Measurements from ENCODE around the gene TTC12. TPM values are rescaled to one million over a fixed set of nuclear protein-coding genes. Genes with fewer than 3 reads are reported as not detected.

TTC12 gene
- total RNA-seq, 1 experiment from 2014 or later: 7.6 TPM

DNA sequence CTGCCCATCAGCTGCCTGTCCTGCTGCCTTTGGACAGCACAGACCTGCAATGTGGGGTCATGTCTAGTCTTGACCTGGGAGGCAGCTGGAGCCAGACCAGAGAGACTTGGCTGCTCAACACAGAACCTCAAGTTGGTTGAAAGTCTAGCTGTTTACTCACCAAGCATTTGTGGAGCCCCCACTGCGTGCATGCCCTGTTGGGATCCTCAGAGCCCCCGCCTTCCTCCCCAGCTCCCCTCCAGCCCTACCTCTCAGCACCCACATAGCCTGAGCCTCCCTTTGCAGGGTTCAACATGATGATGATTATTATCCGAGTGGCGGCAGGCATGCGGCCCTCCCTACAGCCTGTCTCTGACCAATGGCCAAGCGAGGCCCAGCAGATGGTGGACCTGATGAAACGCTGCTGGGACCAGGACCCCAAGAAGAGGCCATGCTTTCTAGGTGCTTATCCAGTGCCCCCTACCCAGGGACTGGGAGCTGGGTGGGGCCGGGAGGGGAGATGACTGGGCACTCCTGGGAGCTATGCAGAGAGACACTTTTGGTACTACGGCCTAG lies 81.5 kb downstream of the TTC12 start (continued):
- TF ChIP-seq, protein P1, sequence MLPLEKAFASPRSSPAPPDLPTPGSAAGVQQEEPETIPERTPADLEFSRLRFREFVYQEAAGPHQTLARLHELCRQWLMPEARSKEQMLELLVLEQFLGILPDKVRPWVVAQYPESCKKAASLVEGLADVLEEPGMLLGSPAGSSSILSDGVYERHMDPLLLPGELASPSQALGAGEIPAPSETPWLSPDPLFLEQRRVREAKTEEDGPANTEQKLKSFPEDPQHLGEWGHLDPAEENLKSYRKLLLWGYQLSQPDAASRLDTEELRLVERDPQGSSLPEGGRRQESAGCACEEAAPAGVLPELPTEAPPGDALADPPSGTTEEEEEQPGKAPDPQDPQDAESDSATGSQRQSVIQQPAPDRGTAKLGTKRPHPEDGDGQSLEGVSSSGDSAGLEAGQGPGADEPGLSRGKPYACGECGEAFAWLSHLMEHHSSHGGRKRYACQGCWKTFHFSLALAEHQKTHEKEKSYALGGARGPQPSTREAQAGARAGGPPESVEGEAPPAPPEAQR (CRISPR knock-in tag; IDR thresholded peaks at IDR 0.05): no peak
- TF ChIP-seq CBFB (CRISPR knock-in tag; IDR thresholded peaks at IDR 0.05; ENCODE audit: low read depth): no peak
- no peak for TF ChIP-seq ZNF232 (CRISPR knock-in tag; IDR thresholded peaks at IDR 0.05)
- TF ChIP-seq, protein P2, sequence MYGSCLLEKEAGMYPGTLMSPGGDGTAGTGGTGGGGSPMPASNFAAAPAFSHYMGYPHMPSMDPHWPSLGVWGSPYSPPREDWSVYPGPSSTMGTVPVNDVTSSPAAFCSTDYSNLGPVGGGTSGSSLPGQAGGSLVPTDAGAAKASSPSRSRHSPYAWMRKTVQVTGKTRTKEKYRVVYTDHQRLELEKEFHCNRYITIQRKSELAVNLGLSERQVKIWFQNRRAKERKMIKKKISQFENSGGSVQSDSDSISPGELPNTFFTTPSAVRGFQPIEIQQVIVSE (CRISPR knock-in tag; IDR thresholded peaks at IDR 0.05; ENCODE audit: borderline replicate concordance): no peak
- TF ChIP-seq, protein P3, sequence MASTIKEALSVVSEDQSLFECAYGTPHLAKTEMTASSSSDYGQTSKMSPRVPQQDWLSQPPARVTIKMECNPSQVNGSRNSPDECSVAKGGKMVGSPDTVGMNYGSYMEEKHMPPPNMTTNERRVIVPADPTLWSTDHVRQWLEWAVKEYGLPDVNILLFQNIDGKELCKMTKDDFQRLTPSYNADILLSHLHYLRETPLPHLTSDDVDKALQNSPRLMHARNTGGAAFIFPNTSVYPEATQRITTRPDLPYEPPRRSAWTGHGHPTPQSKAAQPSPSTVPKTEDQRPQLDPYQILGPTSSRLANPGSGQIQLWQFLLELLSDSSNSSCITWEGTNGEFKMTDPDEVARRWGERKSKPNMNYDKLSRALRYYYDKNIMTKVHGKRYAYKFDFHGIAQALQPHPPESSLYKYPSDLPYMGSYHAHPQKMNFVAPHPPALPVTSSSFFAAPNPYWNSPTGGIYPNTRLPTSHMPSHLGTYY (CRISPR knock-in tag; IDR thresholded peaks at IDR 0.05): no peak
- TF ChIP-seq FOXK1 (CRISPR knock-in tag; IDR thresholded peaks at IDR 0.05): no peak
- TF ChIP-seq, protein P4, sequence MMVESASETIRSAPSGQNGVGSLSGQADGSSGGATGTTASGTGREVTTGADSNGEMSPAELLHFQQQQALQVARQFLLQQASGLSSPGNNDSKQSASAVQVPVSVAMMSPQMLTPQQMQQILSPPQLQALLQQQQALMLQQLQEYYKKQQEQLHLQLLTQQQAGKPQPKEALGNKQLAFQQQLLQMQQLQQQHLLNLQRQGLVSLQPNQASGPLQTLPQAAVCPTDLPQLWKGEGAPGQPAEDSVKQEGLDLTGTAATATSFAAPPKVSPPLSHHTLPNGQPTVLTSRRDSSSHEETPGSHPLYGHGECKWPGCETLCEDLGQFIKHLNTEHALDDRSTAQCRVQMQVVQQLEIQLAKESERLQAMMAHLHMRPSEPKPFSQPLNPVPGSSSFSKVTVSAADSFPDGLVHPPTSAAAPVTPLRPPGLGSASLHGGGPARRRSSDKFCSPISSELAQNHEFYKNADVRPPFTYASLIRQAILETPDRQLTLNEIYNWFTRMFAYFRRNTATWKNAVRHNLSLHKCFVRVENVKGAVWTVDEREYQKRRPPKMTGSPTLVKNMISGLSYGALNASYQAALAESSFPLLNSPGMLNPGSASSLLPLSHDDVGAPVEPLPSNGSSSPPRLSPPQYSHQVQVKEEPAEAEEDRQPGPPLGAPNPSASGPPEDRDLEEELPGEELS (CRISPR knock-in tag; IDR thresholded peaks at IDR 0.05): no peak
- TF ChIP-seq, protein P5, sequence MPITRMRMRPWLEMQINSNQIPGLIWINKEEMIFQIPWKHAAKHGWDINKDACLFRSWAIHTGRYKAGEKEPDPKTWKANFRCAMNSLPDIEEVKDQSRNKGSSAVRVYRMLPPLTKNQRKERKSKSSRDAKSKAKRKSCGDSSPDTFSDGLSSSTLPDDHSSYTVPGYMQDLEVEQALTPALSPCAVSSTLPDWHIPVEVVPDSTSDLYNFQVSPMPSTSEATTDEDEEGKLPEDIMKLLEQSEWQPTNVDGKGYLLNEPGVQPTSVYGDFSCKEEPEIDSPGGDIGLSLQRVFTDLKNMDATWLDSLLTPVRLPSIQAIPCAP (CRISPR knock-in tag; IDR thresholded peaks at IDR 0.05): no peak

DNA sequence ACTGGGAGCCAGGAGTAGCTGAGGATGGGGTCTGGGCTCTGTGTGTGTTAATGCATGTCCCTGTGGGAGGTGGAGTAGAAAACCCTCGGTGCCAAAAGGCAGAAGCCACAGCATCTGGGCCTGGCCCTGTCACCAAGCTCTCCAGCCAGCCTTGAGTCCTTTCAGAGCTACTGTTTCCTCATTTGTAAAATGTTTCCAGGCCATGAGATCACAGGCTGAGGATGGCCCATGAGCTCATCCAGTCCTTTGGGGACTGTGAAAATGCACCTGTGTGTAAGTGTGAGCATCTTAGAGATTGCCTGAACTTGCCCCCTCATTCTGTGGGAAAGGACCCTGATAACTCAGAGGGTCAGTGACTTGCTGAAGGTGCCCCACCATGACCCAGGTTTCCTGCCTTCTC lies 82.3 kb downstream of the TTC12 start:
- H3K27me3 Mint-ChIP-seq (ENCODE audit: low read depth): no peaks in the 10 kb centered on the region; the same call in none of the 2 replicates
- H3K4me3 Mint-ChIP-seq: no peak overlapping the region
- H3K4me1 Mint-ChIP-seq: no peaks in the 10 kb centered on the region
- H3K27ac Mint-ChIP-seq: no peak overlapping the region
- TF ChIP-seq TEAD1 (CRISPR knock-in tag; IDR thresholded peaks at IDR 0.05): no peak
- TF ChIP-seq, protein P6, sequence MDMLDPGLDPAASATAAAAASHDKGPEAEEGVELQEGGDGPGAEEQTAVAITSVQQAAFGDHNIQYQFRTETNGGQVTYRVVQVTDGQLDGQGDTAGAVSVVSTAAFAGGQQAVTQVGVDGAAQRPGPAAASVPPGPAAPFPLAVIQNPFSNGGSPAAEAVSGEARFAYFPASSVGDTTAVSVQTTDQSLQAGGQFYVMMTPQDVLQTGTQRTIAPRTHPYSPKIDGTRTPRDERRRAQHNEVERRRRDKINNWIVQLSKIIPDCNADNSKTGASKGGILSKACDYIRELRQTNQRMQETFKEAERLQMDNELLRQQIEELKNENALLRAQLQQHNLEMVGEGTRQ (CRISPR knock-in tag; IDR thresholded peaks at IDR 0.05): no peak
- TF ChIP-seq, protein P3 (CRISPR knock-in tag; IDR thresholded peaks at IDR 0.05): no peak
- no peak for TF ChIP-seq TEAD4 (CRISPR knock-in tag; IDR thresholded peaks at IDR 0.05)
- no peak for TF ChIP-seq IRF2 (CRISPR knock-in tag; IDR thresholded peaks at IDR 0.05; ENCODE audit: borderline replicate concordance, low read depth)
- TF ChIP-seq, protein P7, sequence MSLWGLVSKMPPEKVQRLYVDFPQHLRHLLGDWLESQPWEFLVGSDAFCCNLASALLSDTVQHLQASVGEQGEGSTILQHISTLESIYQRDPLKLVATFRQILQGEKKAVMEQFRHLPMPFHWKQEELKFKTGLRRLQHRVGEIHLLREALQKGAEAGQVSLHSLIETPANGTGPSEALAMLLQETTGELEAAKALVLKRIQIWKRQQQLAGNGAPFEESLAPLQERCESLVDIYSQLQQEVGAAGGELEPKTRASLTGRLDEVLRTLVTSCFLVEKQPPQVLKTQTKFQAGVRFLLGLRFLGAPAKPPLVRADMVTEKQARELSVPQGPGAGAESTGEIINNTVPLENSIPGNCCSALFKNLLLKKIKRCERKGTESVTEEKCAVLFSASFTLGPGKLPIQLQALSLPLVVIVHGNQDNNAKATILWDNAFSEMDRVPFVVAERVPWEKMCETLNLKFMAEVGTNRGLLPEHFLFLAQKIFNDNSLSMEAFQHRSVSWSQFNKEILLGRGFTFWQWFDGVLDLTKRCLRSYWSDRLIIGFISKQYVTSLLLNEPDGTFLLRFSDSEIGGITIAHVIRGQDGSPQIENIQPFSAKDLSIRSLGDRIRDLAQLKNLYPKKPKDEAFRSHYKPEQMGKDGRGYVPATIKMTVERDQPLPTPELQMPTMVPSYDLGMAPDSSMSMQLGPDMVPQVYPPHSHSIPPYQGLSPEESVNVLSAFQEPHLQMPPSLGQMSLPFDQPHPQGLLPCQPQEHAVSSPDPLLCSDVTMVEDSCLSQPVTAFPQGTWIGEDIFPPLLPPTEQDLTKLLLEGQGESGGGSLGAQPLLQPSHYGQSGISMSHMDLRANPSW (CRISPR knock-in tag; conservative IDR thresholded peaks at IDR 0.05; ENCODE audit: low read depth): no peak
- TF ChIP-seq, protein P8, sequence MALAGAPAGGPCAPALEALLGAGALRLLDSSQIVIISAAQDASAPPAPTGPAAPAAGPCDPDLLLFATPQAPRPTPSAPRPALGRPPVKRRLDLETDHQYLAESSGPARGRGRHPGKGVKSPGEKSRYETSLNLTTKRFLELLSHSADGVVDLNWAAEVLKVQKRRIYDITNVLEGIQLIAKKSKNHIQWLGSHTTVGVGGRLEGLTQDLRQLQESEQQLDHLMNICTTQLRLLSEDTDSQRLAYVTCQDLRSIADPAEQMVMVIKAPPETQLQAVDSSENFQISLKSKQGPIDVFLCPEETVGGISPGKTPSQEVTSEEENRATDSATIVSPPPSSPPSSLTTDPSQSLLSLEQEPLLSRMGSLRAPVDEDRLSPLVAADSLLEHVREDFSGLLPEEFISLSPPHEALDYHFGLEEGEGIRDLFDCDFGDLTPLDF (CRISPR knock-in tag; IDR thresholded peaks at IDR 0.05): no peak
- TF ChIP-seq ZNF138 (CRISPR knock-in tag; conservative IDR thresholded peaks at IDR 0.05): no peak
- TF ChIP-seq ZNF263 (CRISPR knock-in tag; IDR thresholded peaks at IDR 0.05; ENCODE audit: low read depth): no peak
- TF ChIP-seq, protein P9, sequence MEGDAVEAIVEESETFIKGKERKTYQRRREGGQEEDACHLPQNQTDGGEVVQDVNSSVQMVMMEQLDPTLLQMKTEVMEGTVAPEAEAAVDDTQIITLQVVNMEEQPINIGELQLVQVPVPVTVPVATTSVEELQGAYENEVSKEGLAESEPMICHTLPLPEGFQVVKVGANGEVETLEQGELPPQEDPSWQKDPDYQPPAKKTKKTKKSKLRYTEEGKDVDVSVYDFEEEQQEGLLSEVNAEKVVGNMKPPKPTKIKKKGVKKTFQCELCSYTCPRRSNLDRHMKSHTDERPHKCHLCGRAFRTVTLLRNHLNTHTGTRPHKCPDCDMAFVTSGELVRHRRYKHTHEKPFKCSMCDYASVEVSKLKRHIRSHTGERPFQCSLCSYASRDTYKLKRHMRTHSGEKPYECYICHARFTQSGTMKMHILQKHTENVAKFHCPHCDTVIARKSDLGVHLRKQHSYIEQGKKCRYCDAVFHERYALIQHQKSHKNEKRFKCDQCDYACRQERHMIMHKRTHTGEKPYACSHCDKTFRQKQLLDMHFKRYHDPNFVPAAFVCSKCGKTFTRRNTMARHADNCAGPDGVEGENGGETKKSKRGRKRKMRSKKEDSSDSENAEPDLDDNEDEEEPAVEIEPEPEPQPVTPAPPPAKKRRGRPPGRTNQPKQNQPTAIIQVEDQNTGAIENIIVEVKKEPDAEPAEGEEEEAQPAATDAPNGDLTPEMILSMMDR (IDR thresholded peaks at IDR 0.05): no peak
- TF ChIP-seq SMAD3 (CRISPR knock-in tag; IDR thresholded peaks at IDR 0.05; ENCODE audit: borderline replicate concordance): no peak
- no peak for TF ChIP-seq RORB (CRISPR knock-in tag; IDR thresholded peaks at IDR 0.05)
- TF ChIP-seq NFYB (CRISPR knock-in tag; conservative IDR thresholded peaks at IDR 0.05; ENCODE audit: low read depth): no peak
- no peak for TF ChIP-seq SMAD4 (CRISPR knock-in tag; IDR thresholded peaks at IDR 0.05)
- POLR2A ChIA-PET: no interaction called here
- CTCF ChIA-PET: no interaction called here
- ATAC-seq (no peak), DNase-seq (ENCODE audit: low spot score) (no peak)
- no peaks in the 10 kb centered on the region for H3K9me3 Mint-ChIP-seq
- H3K36me3 Mint-ChIP-seq: no peaks in the 10 kb centered on the region
